ENCODE measurements around the gene RAB21.

- no peak for TF ChIP-seq POLR2AphosphoS5 (IDR thresholded peaks at IDR 0.05; ENCODE audit: low read depth, low read length)
- no peak for TF ChIP-seq SPI1 (IDR thresholded peaks at IDR 0.05; ENCODE audit: low read depth, low read length)
- TF ChIP-seq TAF1 (IDR thresholded peaks at IDR 0.05; ENCODE audit: low read depth, low read length), result no peak
- TF ChIP-seq POLR2A (IDR thresholded peaks at IDR 0.05; ENCODE audit: low read depth, low read length), result no peak
- no peak for TF ChIP-seq PAX5 (IDR thresholded peaks at IDR 0.05; ENCODE audit: insufficient read depth, low read length, severe bottlenecking)
- no peak for TF ChIP-seq POU2F2 (IDR thresholded peaks at IDR 0.05; ENCODE audit: low read depth, low read length)
These were observed 44.4 kb downstream of the RAB21 start for GRCh38 chr12:71799106-71799505.
